OCI-LY3 (cell line): ENCODE measurements around the gene DIPK1B.

Experiments
- H2AFZ ChIP-seq: fragments of 200-600, 300-600 bp; shearing (Covaris generic); 2 replicates; pipeline ENCODE4 v1.6.0; 2014; ENCODE audit warnings: antibody characterized with exemption, low read depth, low read length
- H3K27ac ChIP-seq: fragments of 200-600, 300-600 bp; sonication (generic); 2 replicates; pipeline ENCODE4 v1.5.1; 2014; ENCODE audit warnings: mild to moderate bottlenecking, low read length, moderate library complexity, mixed read lengths
- H3K27me3 ChIP-seq: fragments of 200-600, 300-600 bp; sonication (generic); 2 replicates; pipeline ENCODE4 v1.6.1; 2014; ENCODE audit warnings: low read depth, low read length, mixed read lengths
- H3K36me3 ChIP-seq: fragments of 200-600, 300-600 bp; sonication (generic); replicated peaks from 2 replicates; pipeline ENCODE3; 2014; ENCODE audit warnings: low read depth, low read length, mixed read lengths
- H3K4me1 ChIP-seq: fragments of 300-600, 200-600 bp; sonication (generic); 2 replicates; pipeline ENCODE4 v1.6.1; 2014; ENCODE audit warnings: low read length, mixed read lengths
- H3K4me2 ChIP-seq: fragments of 200-600, 300-600 bp; sonication (generic); 2 replicates; pipeline ENCODE4 v1.6.1; 2014; ENCODE audit warnings: low read length, mixed read lengths
- H3K4me3 ChIP-seq: fragments of 300-600, 200-600 bp; sonication (generic); 2 replicates; pipeline ENCODE4 v1.5.1; 2014; ENCODE audit warnings: antibody characterized with exemption, mild to moderate bottlenecking, low read length, moderate library complexity
- H3K79me2 ChIP-seq: fragments of 300-600, 200-600 bp; shearing (Covaris generic); 2 replicates; pipeline ENCODE4 v1.6.1; 2014; ENCODE audit warnings: mild to moderate bottlenecking, low read length, mixed read lengths
- H3K9ac ChIP-seq: fragments of 300-600, 200-600 bp; shearing (Covaris generic); 2 replicates; pipeline ENCODE4 v1.6.0; 2014; ENCODE audit warnings: mild to moderate bottlenecking, low read length, moderate library complexity
- H3K9me3 ChIP-seq: fragments of 200-600, 300-600 bp; shearing (Covaris generic); 2 replicates; pipeline ENCODE4 v1.6.1; 2014; ENCODE audit warnings: low read length, mixed read lengths; ENCODE audit not compliant: insufficient read depth
- H4K20me1 ChIP-seq: fragments of 200-600, 300-600 bp; sonication (generic); 2 replicates; pipeline ENCODE4 v1.6.1; 2016; ENCODE audit warnings: low read length, mixed read lengths; ENCODE audit not compliant: insufficient read depth
- CTCF ChIP-seq: fragments of 200-600, 300-600 bp; sonication (generic); IDR thresholded peaks from 2 replicates; pipeline ENCODE4 v1.5.1; 2014; ENCODE audit warnings: antibody characterized with exemption, low read length, low read depth
- EZH2phosphoT487 ChIP-seq: fragments of 200-600 bp; shearing (Covaris generic); IDR thresholded peaks from 2 replicates; pipeline ENCODE4 v1.6.1; 2018; ENCODE audit warnings: antibody characterized with exemption, mixed run types, low read depth

DIPK1B gene

GRCh38 chr9:136756134-136756438, 43.7 kb downstream of the DIPK1B start:
- TF ChIP-seq CTCF (no peak), EZH2phosphoT487 (no peak)

GRCh38 chr9:136756836-136757235, 44.5 kb downstream of the DIPK1B start:
- Histone ChIP-seq H3K9ac (no peak overlapping the region), H3K4me2 (no peak overlapping the region)

More at GRCh38 chr9:136756134-136756438, 43.7 kb downstream of the DIPK1B start:
- H4K20me1 ChIP-seq: no peaks in the 10 kb centered on the region
- no peaks in the 10 kb centered on the region for H3K79me2 ChIP-seq
- no peak overlapping the region for H3K4me3 ChIP-seq
- no peak overlapping the region for H2AFZ ChIP-seq
- H3K9ac ChIP-seq: no peak overlapping the region
- H3K27me3 ChIP-seq: no peaks in the 10 kb centered on the region; the same call in 1 of the 2 replicates
- H3K4me1 ChIP-seq: no peaks in the 10 kb centered on the region
- peaks cover 16% of the 10 kb centered on the region for H3K9me3 ChIP-seq
- no peaks in the 10 kb centered on the region for H3K36me3 ChIP-seq
- H3K4me2 ChIP-seq: no peak overlapping the region
- no peak overlapping the region for H3K27ac ChIP-seq

GRCh38 chr9:136757328-136757727, 45.0 kb downstream of the DIPK1B start:
- Histone ChIP-seq H3K4me3 (no peak overlapping the region), H3K4me1 (no peaks in the 10 kb centered on the region), H3K9ac (no peak overlapping the region), H3K36me3 (no peaks in the 10 kb centered on the region), H3K79me2 (no peaks in the 10 kb centered on the region), H2AFZ (no peak overlapping the region), H3K4me2 (no peak overlapping the region), H3K27ac (no peak overlapping the region), H3K9me3 (peaks cover 5% of the 10 kb centered on the region), H4K20me1 (no peaks in the 10 kb centered on the region), H3K27me3 (no peaks in the 10 kb centered on the region)
- TF ChIP-seq CTCF (no peak), EZH2phosphoT487 (no peak)

More at GRCh38 chr9:136756836-136757235, 44.5 kb downstream of the DIPK1B start:
- H3K4me3 ChIP-seq: no peak overlapping the region
- no peaks in the 10 kb centered on the region for H3K36me3 ChIP-seq
- H4K20me1 ChIP-seq: no peaks in the 10 kb centered on the region
- H3K9me3 ChIP-seq: peaks cover 10% of the 10 kb centered on the region
- no peak overlapping the region for H2AFZ ChIP-seq
- no peaks in the 10 kb centered on the region for H3K27me3 ChIP-seq
- no peak overlapping the region for H3K27ac ChIP-seq
- TF ChIP-seq EZH2phosphoT487: no peak
- no peak for TF ChIP-seq CTCF
- no peaks in the 10 kb centered on the region for H3K4me1 ChIP-seq
- H3K79me2 ChIP-seq: no peaks in the 10 kb centered on the region

GRCh38 chr9:136757751-136758140, 45.4 kb downstream of the DIPK1B start:
- no peak for TF ChIP-seq EZH2phosphoT487
- TF ChIP-seq CTCF: no peak
- Histone ChIP-seq H2AFZ (no peak overlapping the region), H3K27ac (no peak overlapping the region)

More at GRCh38 chr9:136757751-136758140, 45.4 kb downstream of the DIPK1B start:
- H3K4me1 ChIP-seq: no peaks in the 10 kb centered on the region
- no peaks in the 10 kb centered on the region for H3K79me2 ChIP-seq
- no peaks in the 10 kb centered on the region for H3K36me3 ChIP-seq
- H3K9me3 ChIP-seq: peaks cover 1% of the 10 kb centered on the region; the same call in 1 of the 2 replicates
- no peak overlapping the region for H3K9ac ChIP-seq
- no peaks in the 10 kb centered on the region for H4K20me1 ChIP-seq
- H3K4me2 ChIP-seq: no peak overlapping the region
- no peak overlapping the region for H3K4me3 ChIP-seq
- H3K27me3 ChIP-seq: no peaks in the 10 kb centered on the region
